ENCODE measurements around the gene PLAAT5.
"Not testable (repeated sequence)": the region's sequence is repeated elsewhere in the genome, so short reads cannot be mapped to it uniquely, and the experiment has no call there.

GRCh38 chr11:63430731-63431130, 60.2 kb downstream of the PLAAT5 start:
- TF ChIP-seq POLR2A (IDR thresholded peaks at IDR 0.05; ENCODE audit: low read depth, low read length); CTCF (conservative IDR thresholded peaks at IDR 0.05; ENCODE audit: low read depth, low read length); SMC3 (IDR thresholded peaks at IDR 0.05; ENCODE audit: low read depth, low read length); FOS (IDR thresholded peaks at IDR 0.05; ENCODE audit: low read depth, low read length); RAD21 (IDR thresholded peaks at IDR 0.05; ENCODE audit: low read length); BHLHE40 (IDR thresholded peaks at IDR 0.05; ENCODE audit: low read depth, low read length): not testable (repeated sequence)
